Measurements from ENCODE around the gene ZNF764.
"Not testable (repeated sequence)": the region's sequence is repeated elsewhere in the genome, so short reads cannot be mapped to it uniquely, and the experiment has no call there.

Gene ZNF764

GRCh38 chr16:30557957-30558788 lies at the start of gene ZNF764:
ZNF764 (minus strand) TSS chr16:30558374; CDS start chr16:30558182, 192 bp downstream.
- peak; percentile 53 to 98 (median 96) for DNase-seq

- DNase-seq: no peak
Observed at GRCh38 chr16:30606004-30606403, 47.8 kb upstream of the ZNF764 start.

- DNase-seq: peak in 5 of 14 donors; percentile 6 to 28 (median 23)
Observed at GRCh38 chr16:30605158-30605557, 47.0 kb upstream of the ZNF764 start.

- DNase-seq: peak in 1 of 14 donors; percentile 25
Observed at GRCh38 chr16:30604316-30604947, 46.3 kb upstream of the ZNF764 start.

GRCh38 chr16:30603945-30604315 lies 45.8 kb upstream of the ZNF764 start:
- no peak for DNase-seq

- peak in 2 of 14 donors; percentile 5 to 7 for DNase-seq
Observed at GRCh38 chr16:30602616-30603277, 44.6 kb upstream of the ZNF764 start.

- DNase-seq: no peak
Observed at GRCh38 chr16:30601966-30602365, 43.8 kb upstream of the ZNF764 start.

GRCh38 chr16:30600929-30601328 lies 42.8 kb upstream of the ZNF764 start:
- DNase-seq: no peak

GRCh38 chr16:30600215-30600614 lies 42.0 kb upstream of the ZNF764 start:
- no peak for DNase-seq

GRCh38 chr16:30592871-30593270 lies 34.7 kb upstream of the ZNF764 start:
- DNase-seq: no peak

- not testable (repeated sequence) for DNase-seq
Observed at GRCh38 chr16:30590869-30591268, 32.7 kb upstream of the ZNF764 start.

- DNase-seq: not testable (repeated sequence)
Observed at GRCh38 chr16:30589582-30589981, 31.4 kb upstream of the ZNF764 start.

GRCh38 chr16:30588651-30589050 lies 30.5 kb upstream of the ZNF764 start:
- DNase-seq: no peak

GRCh38 chr16:30585400-30586191 lies 27.4 kb upstream of the ZNF764 start, which contains the start of gene ZNF785:
ZNF785 (minus strand) TSS chr16:30585697; CDS start chr16:30585611, 86 bp downstream.
- peak; percentile 63 to 99 (median 94) for DNase-seq

- DNase-seq: peak in 2 of 14 donors; percentile 40 to 58
Observed at GRCh38 chr16:30585022-30585399, 26.8 kb upstream of the ZNF764 start.

GRCh38 chr16:30582611-30583340 lies 24.6 kb upstream of the ZNF764 start:
- DNase-seq: no peak

- DNase-seq: no peak
Observed at GRCh38 chr16:30581457-30581856, 23.3 kb upstream of the ZNF764 start.

GRCh38 chr16:30574678-30575077 lies 16.5 kb upstream of the ZNF764 start:
- DNase-seq: no peak

GRCh38 chr16:30571445-30572322 lies 13.5 kb upstream of the ZNF764 start, which contains the start of gene ZNF688:
ZNF688 (minus strand) TSS chr16:30571714; CDS start chr16:30571629, 85 bp downstream.
- peak; percentile 70 to 98 (median 91) for DNase-seq

Data from C1 segment of cervical spinal cord (tissue), 14 donors.